22Rv1 (cell line): Measurements from ENCODE around the gene RHO.

Source experiments
- ZFX ChIP-seq: fragments of 450-650 bp; IDR thresholded peaks from 2 replicates; pipeline ENCODE4 v1.6.1; 2017; ENCODE audit warnings: antibody characterized with exemption, borderline replicate concordance
- TF ChIP-seq, protein P1 (sequence below): fragments of 450-650 bp; IDR thresholded peaks from 2 replicates; pipeline ENCODE4 v1.5.1; 2017; ENCODE audit warnings: mild to moderate bottlenecking

DNA sequence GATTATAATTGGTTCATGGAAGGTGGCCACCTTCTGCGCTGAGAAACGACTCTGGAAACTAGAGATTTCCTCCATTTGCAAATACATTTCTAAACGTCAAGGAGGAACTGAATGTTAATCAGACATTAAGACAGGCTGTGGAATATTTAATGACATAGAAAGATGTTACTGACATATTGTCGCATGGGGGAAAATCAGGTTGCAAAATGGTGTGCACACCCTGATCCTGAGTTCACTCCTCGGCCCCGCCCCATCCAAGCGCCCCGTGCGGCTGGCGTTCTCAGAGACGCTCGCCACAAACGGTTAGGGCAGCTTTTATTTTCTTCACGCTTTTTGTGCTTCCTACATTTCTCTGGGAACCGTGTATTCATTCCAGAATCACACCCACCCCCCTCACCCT, 25.3 kb downstream of the RHO start:
- TF ChIP-seq, protein P1, sequence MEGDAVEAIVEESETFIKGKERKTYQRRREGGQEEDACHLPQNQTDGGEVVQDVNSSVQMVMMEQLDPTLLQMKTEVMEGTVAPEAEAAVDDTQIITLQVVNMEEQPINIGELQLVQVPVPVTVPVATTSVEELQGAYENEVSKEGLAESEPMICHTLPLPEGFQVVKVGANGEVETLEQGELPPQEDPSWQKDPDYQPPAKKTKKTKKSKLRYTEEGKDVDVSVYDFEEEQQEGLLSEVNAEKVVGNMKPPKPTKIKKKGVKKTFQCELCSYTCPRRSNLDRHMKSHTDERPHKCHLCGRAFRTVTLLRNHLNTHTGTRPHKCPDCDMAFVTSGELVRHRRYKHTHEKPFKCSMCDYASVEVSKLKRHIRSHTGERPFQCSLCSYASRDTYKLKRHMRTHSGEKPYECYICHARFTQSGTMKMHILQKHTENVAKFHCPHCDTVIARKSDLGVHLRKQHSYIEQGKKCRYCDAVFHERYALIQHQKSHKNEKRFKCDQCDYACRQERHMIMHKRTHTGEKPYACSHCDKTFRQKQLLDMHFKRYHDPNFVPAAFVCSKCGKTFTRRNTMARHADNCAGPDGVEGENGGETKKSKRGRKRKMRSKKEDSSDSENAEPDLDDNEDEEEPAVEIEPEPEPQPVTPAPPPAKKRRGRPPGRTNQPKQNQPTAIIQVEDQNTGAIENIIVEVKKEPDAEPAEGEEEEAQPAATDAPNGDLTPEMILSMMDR, result no peak
- no peak for TF ChIP-seq ZFX
